ENCODE measurements around the gene OSBPL2.

- TF ChIP-seq EZH2 (IDR thresholded peaks at IDR 0.05) (no peak), EZH2phosphoT487 (IDR thresholded peaks at IDR 0.05) (no peak)
- TF ChIP-seq, protein P1, sequence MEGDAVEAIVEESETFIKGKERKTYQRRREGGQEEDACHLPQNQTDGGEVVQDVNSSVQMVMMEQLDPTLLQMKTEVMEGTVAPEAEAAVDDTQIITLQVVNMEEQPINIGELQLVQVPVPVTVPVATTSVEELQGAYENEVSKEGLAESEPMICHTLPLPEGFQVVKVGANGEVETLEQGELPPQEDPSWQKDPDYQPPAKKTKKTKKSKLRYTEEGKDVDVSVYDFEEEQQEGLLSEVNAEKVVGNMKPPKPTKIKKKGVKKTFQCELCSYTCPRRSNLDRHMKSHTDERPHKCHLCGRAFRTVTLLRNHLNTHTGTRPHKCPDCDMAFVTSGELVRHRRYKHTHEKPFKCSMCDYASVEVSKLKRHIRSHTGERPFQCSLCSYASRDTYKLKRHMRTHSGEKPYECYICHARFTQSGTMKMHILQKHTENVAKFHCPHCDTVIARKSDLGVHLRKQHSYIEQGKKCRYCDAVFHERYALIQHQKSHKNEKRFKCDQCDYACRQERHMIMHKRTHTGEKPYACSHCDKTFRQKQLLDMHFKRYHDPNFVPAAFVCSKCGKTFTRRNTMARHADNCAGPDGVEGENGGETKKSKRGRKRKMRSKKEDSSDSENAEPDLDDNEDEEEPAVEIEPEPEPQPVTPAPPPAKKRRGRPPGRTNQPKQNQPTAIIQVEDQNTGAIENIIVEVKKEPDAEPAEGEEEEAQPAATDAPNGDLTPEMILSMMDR (IDR thresholded peaks at IDR 0.05), result no peak
These were observed 31.1 kb downstream of the OSBPL2 start for GRCh38 chr20:62269378-62269777.

Measured in neural progenitor cell (in vitro differentiated cells).